Inflammatory macrophage (primary cell): ENCODE data around the gene PLXNA4.

Experiments
- DNase-seq, 2 donors: peaks; one replicate each; pipeline ENCODE4 v3.0.0-alpha.2; 2020 to 2022

The PLXNA4 gene

DNA sequence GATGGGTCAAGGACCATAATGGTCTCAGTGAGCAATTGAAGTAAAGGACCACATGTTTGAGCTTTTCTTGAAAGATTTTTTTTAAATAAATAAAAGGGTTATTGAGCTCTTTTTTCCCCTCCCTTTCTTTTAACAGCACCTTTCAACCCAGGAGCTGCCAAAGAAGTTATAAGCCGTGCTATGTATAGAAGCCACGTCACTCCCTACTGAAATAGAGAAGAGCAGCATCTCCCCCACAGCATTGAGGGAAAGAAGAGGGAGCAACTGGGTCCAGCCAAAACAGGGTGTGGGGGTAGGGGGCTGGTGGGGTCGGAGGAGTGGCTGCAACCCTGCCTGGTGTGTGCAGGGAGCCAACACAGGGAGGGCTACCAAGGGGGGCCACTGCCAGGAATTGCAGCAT is 227.2 kb downstream of the PLXNA4 start:
- no peak for DNase-seq

- no peak for DNase-seq
Measured at GRCh38 chr7:132348341-132348740, 227.9 kb downstream of the PLXNA4 start.

DNA sequence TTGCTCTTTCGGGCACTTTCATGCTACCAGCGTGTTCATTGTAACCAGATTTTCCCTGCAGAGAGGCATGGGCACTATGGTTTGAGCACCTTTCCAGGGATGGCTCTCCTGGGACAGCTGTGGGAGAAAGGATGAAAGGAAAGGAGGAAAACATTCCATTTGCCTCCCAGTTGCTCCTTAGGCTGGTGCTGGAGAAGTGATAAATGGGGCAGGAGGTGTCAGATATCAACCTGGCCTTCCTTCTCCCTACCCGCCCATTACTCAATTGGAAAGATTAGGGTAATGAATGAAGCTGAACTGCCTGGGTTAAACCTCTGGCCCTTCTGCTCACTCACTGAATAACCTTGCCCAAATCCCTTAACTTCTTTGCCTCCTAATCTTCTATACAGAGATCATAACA is 228.4 kb downstream of the PLXNA4 start:
- no peak for DNase-seq

DNA sequence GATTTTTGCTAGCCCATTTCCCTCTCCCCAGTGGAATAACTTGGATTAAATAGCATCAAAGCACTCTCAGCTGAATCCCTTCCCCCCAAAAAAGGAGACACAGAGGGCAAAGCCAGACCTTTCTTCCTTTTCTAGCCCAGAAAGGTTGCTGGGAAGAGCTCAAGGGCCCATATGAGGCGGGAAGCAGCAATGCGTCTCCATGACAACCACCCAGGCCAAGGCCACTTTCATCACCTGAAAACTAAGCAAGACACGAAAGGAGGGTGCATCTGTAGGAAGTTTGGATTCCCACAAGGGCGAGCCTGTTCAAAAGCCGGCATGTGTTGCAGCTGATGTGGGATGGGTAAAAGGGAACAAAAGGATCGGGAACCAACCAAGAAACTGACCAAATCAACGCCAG is 229.1 kb downstream of the PLXNA4 start:
- no peak for DNase-seq

DNA sequence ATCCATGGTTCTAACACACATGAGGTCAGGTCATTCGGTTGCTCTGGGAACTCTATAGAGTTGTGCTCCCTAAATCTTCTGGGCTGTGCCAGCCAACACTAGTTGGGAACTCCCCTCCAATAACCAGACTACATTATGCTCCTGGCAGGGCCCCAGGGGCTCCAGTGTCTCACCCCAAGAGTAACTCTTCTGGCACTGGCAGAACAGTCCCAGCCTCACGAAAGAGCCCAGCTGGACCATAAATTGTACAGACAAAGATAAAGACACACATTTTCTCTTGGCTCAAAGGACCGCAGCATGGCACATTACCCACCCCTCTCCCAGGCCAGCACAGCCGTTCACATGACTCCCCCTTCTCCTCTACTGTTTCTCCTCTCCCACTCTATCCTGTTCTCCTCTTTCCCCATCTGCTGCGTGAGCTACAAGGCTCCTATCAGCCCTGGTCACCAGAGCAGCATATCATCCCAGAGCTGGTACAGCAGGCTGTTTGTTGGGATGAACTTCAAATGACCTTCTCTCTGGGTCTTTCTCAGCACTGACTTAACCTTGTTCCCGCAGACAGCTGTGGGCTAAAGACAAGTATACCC is 230.6 kb downstream of the PLXNA4 start:
- no peak for DNase-seq

GRCh38 chr7:132345030-132345429 is 231.2 kb downstream of the PLXNA4 start:
- DNase-seq = no peak

DNA sequence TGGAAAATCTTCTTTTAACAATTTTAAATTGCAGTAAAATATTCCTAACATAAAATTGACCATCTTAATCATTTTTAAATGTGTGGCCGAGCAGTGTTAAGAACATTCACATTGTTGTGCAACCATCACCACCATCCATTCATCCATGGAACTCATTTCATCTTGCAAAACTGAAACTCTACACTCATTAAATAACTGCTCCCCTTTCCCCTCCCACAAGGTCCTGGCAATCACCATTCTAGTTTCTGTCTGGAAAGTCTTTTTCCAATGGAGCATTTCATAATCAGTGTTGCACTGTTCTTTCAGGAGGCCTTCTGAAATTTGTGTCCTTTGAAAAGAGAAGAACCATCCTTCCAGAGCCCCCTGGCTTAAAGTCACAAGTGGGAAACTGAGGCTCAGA is 233.1 kb downstream of the PLXNA4 start:
- no peak for DNase-seq

DNA sequence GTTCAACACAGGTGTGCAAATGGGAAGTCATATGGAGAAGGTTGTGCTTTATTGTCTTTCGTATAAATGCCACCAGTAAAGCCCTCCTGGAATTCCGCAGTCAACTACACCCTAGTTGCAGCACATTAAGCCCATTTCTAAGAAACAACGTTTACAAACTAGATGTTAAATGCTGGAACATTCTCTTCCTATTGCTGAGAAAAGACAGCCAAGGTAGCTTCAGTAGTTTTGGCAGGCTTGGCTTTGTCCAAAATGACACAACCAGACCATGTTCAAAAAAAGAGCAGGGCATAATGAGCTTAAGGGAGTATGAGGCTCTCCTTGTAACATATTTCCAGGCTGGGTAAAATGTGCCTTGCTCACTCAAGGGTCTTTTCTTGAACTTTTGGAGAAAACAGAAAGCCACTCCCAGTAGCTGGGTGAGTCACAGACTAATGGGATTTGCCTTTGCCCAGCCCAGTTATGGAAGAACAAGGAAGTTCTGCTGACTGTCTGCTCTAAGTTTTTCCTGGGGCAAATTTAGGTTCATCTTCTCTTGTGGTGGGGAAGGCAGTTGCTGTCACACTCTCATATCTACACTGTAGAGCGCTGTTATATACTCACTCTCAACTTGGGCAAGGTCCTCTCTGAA is 238.7 kb downstream of the PLXNA4 start:
- DNase-seq = no peak

- DNase-seq = no peak
Measured at GRCh38 chr7:132336797-132337196, 239.5 kb downstream of the PLXNA4 start.

- DNase-seq = no peak
Measured at GRCh38 chr7:132333301-132333700, 243.0 kb downstream of the PLXNA4 start.

DNA sequence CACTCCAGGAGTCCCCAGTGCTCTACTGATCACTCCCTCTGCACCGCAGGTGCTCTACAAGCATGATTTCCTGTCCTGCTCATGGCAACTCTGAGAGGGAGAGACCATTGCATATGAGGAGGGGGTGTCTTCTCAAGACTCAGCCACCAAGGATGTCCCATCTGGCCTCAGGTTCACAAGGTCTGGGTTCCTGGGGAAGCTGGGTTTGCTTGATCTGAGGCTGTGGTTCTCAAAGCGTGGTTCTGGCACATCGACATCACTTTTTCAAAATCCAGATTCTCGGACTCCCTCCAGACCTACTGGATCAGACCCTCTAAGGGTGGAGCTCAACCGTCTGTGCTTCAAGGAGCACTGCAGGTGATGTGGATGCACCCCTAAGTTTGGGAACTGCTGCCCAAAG is 247.5 kb downstream of the PLXNA4 start:
- DNase-seq = no peak

- no peak for DNase-seq
Measured at GRCh38 chr7:132328047-132328620, 248.1 kb downstream of the PLXNA4 start.

GRCh38 chr7:132326878-132327589 is 249.2 kb downstream of the PLXNA4 start:
- DNase-seq = no peak

GRCh38 chr7:132322970-132323369 is 253.3 kb downstream of the PLXNA4 start:
- no peak for DNase-seq

GRCh38 chr7:132321387-132321786 is 254.9 kb downstream of the PLXNA4 start:
- no peak for DNase-seq

DNA sequence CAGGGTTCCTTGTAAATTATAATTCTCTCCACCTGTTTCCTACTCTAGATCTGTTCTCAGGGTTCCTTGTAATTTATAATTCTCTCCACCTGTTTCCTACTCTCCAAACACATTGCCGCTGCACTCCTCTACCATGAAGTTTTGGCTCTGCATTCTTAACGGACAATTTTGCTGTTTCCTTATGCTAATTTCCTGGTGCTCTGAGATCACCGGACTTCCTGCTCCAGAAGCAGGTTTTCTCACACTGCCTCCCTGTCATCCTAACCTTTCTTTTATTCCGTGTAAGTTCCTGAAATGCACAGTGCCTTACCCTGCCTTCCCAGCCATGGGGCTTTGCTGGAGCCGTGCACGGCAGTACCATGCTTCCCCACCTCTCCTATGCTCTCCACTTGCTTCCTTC is 256.8 kb downstream of the PLXNA4 start:
- DNase-seq = no peak

DNA sequence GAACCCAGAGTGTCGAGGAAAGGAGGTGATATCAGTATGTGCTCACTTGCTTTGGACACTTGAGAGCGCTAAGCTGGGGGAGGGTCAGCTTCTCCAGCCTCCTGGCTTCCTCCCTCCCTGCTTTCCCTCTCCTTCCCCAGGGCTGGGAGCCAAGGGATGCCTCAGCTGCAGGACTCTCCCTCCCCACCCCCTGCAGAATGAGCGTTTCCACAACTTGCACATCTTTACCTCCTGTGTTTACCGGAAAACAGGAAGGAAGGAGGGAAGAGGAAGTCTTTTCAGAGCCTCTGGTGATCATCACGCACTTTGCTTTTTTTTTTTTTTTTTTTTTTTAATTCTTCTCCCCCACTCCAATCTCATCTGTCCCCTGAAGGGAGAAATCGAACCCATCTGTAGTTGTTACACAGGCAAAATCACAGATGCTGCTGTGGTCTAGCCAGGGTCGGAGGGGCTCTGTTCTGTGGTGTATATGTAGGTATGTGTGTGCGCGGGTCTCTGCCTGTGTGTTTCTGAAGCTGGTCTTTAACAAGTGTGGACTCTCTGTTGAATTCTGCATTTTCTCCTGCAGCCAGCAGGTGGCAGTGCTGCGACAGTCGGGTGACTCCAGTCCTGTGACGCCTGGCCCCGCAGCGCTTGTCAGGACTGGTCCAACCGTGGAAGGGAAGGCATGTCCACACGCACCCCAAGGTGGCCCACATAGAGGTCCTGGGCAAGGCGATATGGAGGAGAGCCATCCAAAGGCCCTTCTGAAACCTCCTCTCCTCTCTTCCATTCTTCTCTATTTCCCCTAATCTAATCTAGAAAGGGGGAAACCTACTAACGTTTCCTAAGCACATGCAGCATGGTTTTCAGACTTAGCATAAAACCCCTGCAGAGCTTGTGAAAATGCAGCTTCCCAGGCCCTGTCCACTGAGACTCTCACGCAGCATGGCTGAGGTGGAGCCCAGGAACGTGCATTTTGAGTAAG is 257.6 kb downstream of the PLXNA4 start:
- peak; percentile 70 to 77 for DNase-seq

DNA sequence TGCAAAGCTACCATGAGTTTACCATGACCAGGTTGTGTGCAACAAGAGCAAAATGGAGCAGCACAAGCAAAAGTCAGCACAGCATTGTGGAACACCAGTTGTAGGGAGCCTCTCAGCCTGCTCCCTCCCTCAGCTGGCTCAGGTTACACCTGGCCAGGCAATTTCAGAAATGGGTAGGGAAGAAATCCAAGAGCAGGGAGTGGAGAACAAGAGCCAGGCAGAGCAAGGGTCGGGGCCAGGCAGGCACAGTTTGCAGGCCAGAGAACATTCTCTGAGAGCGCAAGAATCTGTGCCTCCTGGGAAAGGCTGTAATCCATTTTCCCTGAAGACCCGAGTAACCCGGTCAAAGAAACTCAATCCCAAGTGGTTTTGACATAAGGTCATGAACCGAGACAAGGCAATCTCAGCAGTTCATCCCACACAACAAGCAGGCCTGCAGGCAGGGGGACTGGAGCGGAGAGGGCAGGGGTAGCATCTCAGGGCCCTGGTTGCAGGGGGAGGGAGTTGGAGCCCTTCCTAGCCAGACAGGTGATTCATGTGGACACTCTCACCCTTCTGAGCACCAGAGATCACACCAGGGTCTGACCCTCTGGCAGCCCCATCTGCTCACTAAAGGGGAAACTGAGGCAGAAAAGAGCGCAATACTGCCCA is 258.4 kb downstream of the PLXNA4 start:
- DNase-seq = no peak

GRCh38 chr7:132312531-132313055 is 263.7 kb downstream of the PLXNA4 start:
- DNase-seq = no peak

DNA sequence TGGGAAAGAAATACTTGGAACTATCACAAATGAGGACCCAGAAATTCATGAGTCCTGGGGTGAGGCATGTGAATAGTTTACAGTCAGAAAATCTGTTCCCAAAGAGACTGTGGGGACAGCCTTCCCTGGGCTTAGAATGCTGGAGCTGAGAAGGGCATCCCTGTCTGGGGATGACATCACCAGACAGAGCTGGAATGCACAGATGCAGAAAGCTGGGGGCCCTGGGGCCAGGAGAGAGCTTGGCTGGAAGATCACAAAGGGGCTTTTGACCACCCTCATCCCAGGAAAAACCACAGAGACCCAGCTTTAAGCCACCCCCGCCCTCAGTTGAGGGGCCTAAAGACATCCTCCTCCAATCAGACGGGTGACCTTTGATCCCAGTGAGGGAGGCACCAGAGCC is 264.5 kb downstream of the PLXNA4 start:
- no peak for DNase-seq

DNA sequence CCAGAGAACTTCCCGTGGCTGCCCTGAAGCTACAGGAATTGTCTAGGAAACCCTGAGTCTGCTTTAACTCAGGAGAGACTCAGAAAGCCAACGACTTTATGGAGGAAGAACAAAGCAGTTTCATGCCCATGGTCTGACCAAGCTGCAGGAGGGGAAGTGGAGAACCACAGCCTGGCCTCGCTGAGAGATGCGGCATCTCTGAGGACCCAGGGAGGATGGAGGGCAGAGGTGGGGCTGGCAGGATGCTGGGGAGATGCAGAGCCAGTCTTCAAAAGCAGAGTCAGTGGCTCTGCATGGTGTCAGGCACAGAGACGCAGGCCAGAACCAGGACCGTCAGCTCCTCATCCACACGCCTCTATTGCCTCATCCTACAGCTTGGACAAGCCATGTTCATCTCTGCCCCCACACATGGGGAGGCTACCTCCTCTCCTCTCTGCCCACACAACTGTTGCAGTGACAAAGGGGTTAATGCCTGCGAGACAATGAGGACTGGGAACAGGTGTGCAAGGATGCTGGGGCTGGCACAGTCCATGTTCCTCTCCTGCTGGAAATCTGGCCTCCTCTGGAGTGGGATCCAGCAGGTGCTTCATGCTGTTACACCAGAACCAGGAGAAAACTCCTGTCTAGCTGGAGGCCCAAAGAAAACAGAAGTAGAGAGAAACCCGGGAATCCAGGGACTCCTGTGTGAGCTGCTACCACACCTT is 267.0 kb downstream of the PLXNA4 start:
- DNase-seq = no peak
